Neural cell (in vitro differentiated cells): Measurements from ENCODE around the gene SLC25A29. TPM values are rescaled to one million over a fixed set of nuclear protein-coding genes. Genes with fewer than 3 reads are reported as not detected.
A peak's percentile ranks its signal among the peaks of the same experiment; 100 is the strongest.

ENCODE experiments used
- H2AFZ ChIP-seq: fragments of 200-600, 300-800 bp; sonication (generic), shearing (Covaris generic); 2 replicates; pipeline ENCODE4 v1.6.0; 2014; ENCODE audit warnings: low read depth, mild to moderate bottlenecking, antibody characterized with exemption, low read length, moderate library complexity
- H3F3A ChIP-seq: fragments of 200-600 bp; shearing (Covaris generic); 2 replicates; pipeline ENCODE4 v1.6.1; 2016; ENCODE audit warnings: mild to moderate bottlenecking, moderate library complexity, mixed read lengths, antibody characterized with exemption, low read length; ENCODE audit not compliant: insufficient read depth, poor library complexity, severe bottlenecking
- H3K27ac ChIP-seq: fragments of 200-600, 300-800 bp; sonication (generic), shearing (Covaris generic); 2 replicates; pipeline ENCODE4 v1.5.1; 2014; ENCODE audit warnings: mild to moderate bottlenecking, low read length, moderate library complexity
- H3K27me3 ChIP-seq: fragments of 300-800, 200-600 bp; sonication (generic), shearing (Covaris generic); 2 replicates; pipeline ENCODE4 v1.6.0; 2014; ENCODE audit warnings: mild to moderate bottlenecking, low read depth, low read length, moderate library complexity; ENCODE audit not compliant: insufficient read depth
- H3K36me3 ChIP-seq: fragments of 300-800, 200-600 bp; sonication (generic), shearing (Covaris generic); 2 replicates; pipeline ENCODE4 v1.5.1; 2014; ENCODE audit warnings: mild to moderate bottlenecking, antibody characterized with exemption, low read length, moderate library complexity; ENCODE audit not compliant: insufficient read depth
- H3K4me2 ChIP-seq: fragments of 300-800, 200-600 bp; sonication (generic), shearing (Covaris generic); 2 replicates; pipeline ENCODE4 v1.6.0; 2014; ENCODE audit warnings: mild to moderate bottlenecking, low read length
- H3K4me3 ChIP-seq: fragments of 300-800, 200-600 bp; sonication (generic), shearing (Covaris generic); 2 replicates; pipeline ENCODE4 v1.5.1; 2014; ENCODE audit warnings: mild to moderate bottlenecking, low read length, moderate library complexity
- H3K79me2 ChIP-seq: fragments of 200-600 bp; shearing (Covaris generic); replicated peaks from 2 replicates; pipeline ENCODE4 v1.6.0; 2014; ENCODE audit warnings: mild to moderate bottlenecking, low read length, moderate library complexity; ENCODE audit not compliant: insufficient read depth
- H3K9ac ChIP-seq: fragments of 300-800, 200-600 bp; sonication (generic), shearing (Covaris generic); 2 replicates; pipeline ENCODE4 v1.6.1; 2016; ENCODE audit warnings: mild to moderate bottlenecking, low read length, mixed read lengths
- H3K9me2 ChIP-seq: fragments of 200-600 bp; shearing (Covaris generic); 2 replicates; pipeline ENCODE4 v1.6.1; 2016; ENCODE audit warnings: mild to moderate bottlenecking, low read length, mixed read lengths; ENCODE audit not compliant: insufficient read depth
- H3K9me3 ChIP-seq: fragments of 200-600, 300-800 bp; sonication (generic), shearing (Covaris generic); 2 replicates; pipeline ENCODE4 v1.6.1; 2016; ENCODE audit warnings: mild to moderate bottlenecking, mixed run types, low read length, moderate library complexity, mixed read lengths
- H4K20me1 ChIP-seq: fragments of 200-600 bp; shearing (Covaris generic); 2 replicates; pipeline ENCODE4 v1.6.1; 2016; ENCODE audit warnings: mild to moderate bottlenecking, mixed run types; ENCODE audit not compliant: insufficient read depth
- CTCF ChIP-seq: fragments of 450-650 bp; IDR thresholded peaks from 2 replicates; pipeline ENCODE4 v1.5.1; 2014; ENCODE audit warnings: antibody characterized with exemption, mild to moderate bottlenecking, moderate library complexity; ENCODE audit not compliant: poor library complexity, severe bottlenecking
- EP300 ChIP-seq: fragments of 450-650 bp; conservative IDR thresholded peaks from 2 replicates; pipeline ENCODE4 v1.6.1; 2014; ENCODE audit warnings: antibody characterized with exemption, mild to moderate bottlenecking, moderate library complexity; ENCODE audit not compliant: poor library complexity, severe bottlenecking
- EZH2 ChIP-seq: fragments of 200-600, 300-800 bp; shearing (Covaris generic), sonication (generic); IDR thresholded peaks from 2 replicates; pipeline ENCODE4 v1.6.1; 2014; ENCODE audit warnings: antibody characterized with exemption, low read length, borderline replicate concordance, mild to moderate bottlenecking; ENCODE audit not compliant: insufficient read depth, poor library complexity, severe bottlenecking
- MXI1 ChIP-seq: fragments of 450-650 bp; conservative IDR thresholded peaks from 2 replicates; pipeline ENCODE4 v1.6.1; 2014; ENCODE audit warnings: antibody characterized with exemption, mild to moderate bottlenecking; ENCODE audit not compliant: poor library complexity, severe bottlenecking
- POLR2AphosphoS5 ChIP-seq: IDR thresholded peaks from 2 replicates; pipeline ENCODE4 v1.6.1; 2012
- RAD21 ChIP-seq: fragments of 450-650 bp; conservative IDR thresholded peaks from 2 replicates; pipeline ENCODE4 v1.6.1; 2014; ENCODE audit warnings: antibody characterized with exemption, mild to moderate bottlenecking, moderate library complexity
- REST ChIP-seq: IDR thresholded peaks from 2 replicates; pipeline ENCODE4 v1.6.1; 2012; ENCODE audit warnings: borderline replicate concordance
- SMC3 ChIP-seq: fragments of 450-650 bp; conservative IDR thresholded peaks from 2 replicates; pipeline ENCODE4 v1.6.1; 2014; ENCODE audit warnings: antibody characterized with exemption, mild to moderate bottlenecking, moderate library complexity; ENCODE audit not compliant: poor library complexity
- TAF1 ChIP-seq: IDR thresholded peaks from 2 replicates; pipeline ENCODE4 v1.6.1; 2012; ENCODE audit warnings: low read depth
- polyA plus RNA-seq: library from polyadenylated mRNA; depleted of rRNA; stranded (reverse); fragments of >200 nt; gene quantifications from 2 replicates; pipeline ENCODE4 v1.2.3, GENCODE V29; 2014

The SLC25A29 gene
- polyA plus RNA-seq, 1 donor from 2014 or later, result 447 TPM

- Histone ChIP-seq H3K9me3 (no peaks in the 10 kb centered on the region), H3K27ac (no peak overlapping the region), H3K27me3 (no peaks in the 10 kb centered on the region), H3K9ac (no peak overlapping the region), H4K20me1 (no peaks in the 10 kb centered on the region), H3K9me2 (no peaks in the 10 kb centered on the region), H3K4me3 (no peak overlapping the region), H2AFZ (no peak overlapping the region), H3K79me2 (peaks cover 94% of the 10 kb centered on the region), H3K36me3 (no peaks in the 10 kb centered on the region), H3K4me2 (no peak overlapping the region), H3F3A (no peaks in the 10 kb centered on the region)
- no peak for TF ChIP-seq SMC3
- no peak for TF ChIP-seq RAD21
- no peak for TF ChIP-seq EZH2
- TF ChIP-seq REST, result no peak
- no peak for TF ChIP-seq CTCF
- no peak for TF ChIP-seq POLR2AphosphoS5
- no peak for TF ChIP-seq TAF1
- TF ChIP-seq EP300, result no peak
- TF ChIP-seq MXI1, result no peak
These were observed 55.3 kb downstream of the SLC25A29 start for GRCh38 chr14:100250732-100251465.

- no peaks in the 10 kb centered on the region for H3K9me2 ChIP-seq
- peaks cover 96% of the 10 kb centered on the region for H3K79me2 ChIP-seq
- H3K27ac ChIP-seq, result peak overlapping the region; percentile 42
- H3K36me3 ChIP-seq, result no peaks in the 10 kb centered on the region
- no peaks in the 10 kb centered on the region for H3K27me3 ChIP-seq
- TF ChIP-seq TAF1, result no peak
- no peak for TF ChIP-seq REST
- peak; percentile 77 for TF ChIP-seq CTCF
- peak; percentile 60 for TF ChIP-seq RAD21
- TF ChIP-seq SMC3, result peak; percentile 64
- no peaks in the 10 kb centered on the region for H3K9me3 ChIP-seq
- peak overlapping the region; percentile 13 for H3K9ac ChIP-seq
- peak overlapping the region; percentile 22 for H3K4me3 ChIP-seq
- H3K4me2 ChIP-seq, result no peak overlapping the region
- peaks cover 2% of the 10 kb centered on the region for H3F3A ChIP-seq
- H2AFZ ChIP-seq, result no peak overlapping the region
- H4K20me1 ChIP-seq, result no peaks in the 10 kb centered on the region
These were observed 59.3 kb downstream of the SLC25A29 start for GRCh38 chr14:100246809-100247428.
